DMS 273 (cell line): ENCODE measurements around the gene POLR2J3.
"Not testable (repeated sequence)": the region's sequence is repeated elsewhere in the genome, so short reads cannot be mapped to it uniquely, and the experiment has no call there.

Experiments used
- DNase-seq: peaks from one replicate; lab custom pipeline; 2025; ENCODE audit not compliant: unreplicated experiment; lab: John Stamatoyannopoulos, UW

Gene POLR2J3

GRCh38 chr7:102589857-102590256, 17.5 kb upstream of the POLR2J3 start:
- DNase-seq: not testable (repeated sequence)

GRCh38 chr7:102583495-102583894, 11.1 kb upstream of the POLR2J3 start:
- DNase-seq: not testable (repeated sequence)

- not testable (repeated sequence) for DNase-seq
Observed at GRCh38 chr7:102581722-102582121, 9.3 kb upstream of the POLR2J3 start.

GRCh38 chr7:102578486-102578885, 6.1 kb upstream of the POLR2J3 start:
- not testable (repeated sequence) for DNase-seq

GRCh38 chr7:102577315-102578240, 5.2 kb upstream of the POLR2J3 start:
- DNase-seq: not testable (repeated sequence)

- DNase-seq: not testable (repeated sequence)
Observed at GRCh38 chr7:102576363-102576762, 4.0 kb upstream of the POLR2J3 start.

GRCh38 chr7:102574607-102575006, 2.2 kb upstream of the POLR2J3 start:
- not testable (repeated sequence) for DNase-seq

- DNase-seq: not testable (repeated sequence)
Observed at GRCh38 chr7:102568620-102569019, 3.8 kb downstream of the POLR2J3 start.

- DNase-seq: not testable (repeated sequence)
Observed at GRCh38 chr7:102550808-102551422, 21.5 kb downstream of the POLR2J3 start, which contains the start of gene SPDYE2. Gene SPDYE2 (plus strand): TSS chr7:102551226. CDS start chr7:102553256, 2,030 bp downstream.

- not testable (repeated sequence) for DNase-seq
Observed at GRCh38 chr7:102546353-102546752, 26.0 kb downstream of the POLR2J3 start.

GRCh38 chr7:102545288-102545687, 27.1 kb downstream of the POLR2J3 start:
- not testable (repeated sequence) for DNase-seq

GRCh38 chr7:102544372-102544771, 28.0 kb downstream of the POLR2J3 start:
- DNase-seq: not testable (repeated sequence)

GRCh38 chr7:102543596-102543995, 28.8 kb downstream of the POLR2J3 start, which contains the start of gene UPK3BL2:
Gene UPK3BL2 (minus strand): TSS chr7:102543696. CDS start chr7:102543636, 60 bp downstream.
- DNase-seq: not testable (repeated sequence)

GRCh38 chr7:102542771-102543170, 29.6 kb downstream of the POLR2J3 start:
- DNase-seq: not testable (repeated sequence)

GRCh38 chr7:102542083-102542482, 30.3 kb downstream of the POLR2J3 start:
- DNase-seq: not testable (repeated sequence)

GRCh38 chr7:102540604-102541003, 31.8 kb downstream of the POLR2J3 start:
- DNase-seq: not testable (repeated sequence)

- DNase-seq: not testable (repeated sequence)
Observed at GRCh38 chr7:102535062-102535615, 37.2 kb downstream of the POLR2J3 start.

GRCh38 chr7:102532127-102532526, 40.3 kb downstream of the POLR2J3 start:
- DNase-seq: not testable (repeated sequence)

- not testable (repeated sequence) for DNase-seq
Observed at GRCh38 chr7:102531583-102531982, 40.8 kb downstream of the POLR2J3 start.

GRCh38 chr7:102527822-102528793, 44.3 kb downstream of the POLR2J3 start:
- DNase-seq: not testable (repeated sequence)
